Measurements from ENCODE around the gene GSTM1. TPM values are rescaled to one million over a fixed set of nuclear protein-coding genes. Genes with fewer than 3 reads are reported as not detected.

The GSTM1 gene
- total and polyA plus RNA-seq, 2 of the 8 experiments (the other 6 are each of a cell fraction or from before 2014, with no cell fraction given): 16.7 to 42.5 TPM

DNA sequence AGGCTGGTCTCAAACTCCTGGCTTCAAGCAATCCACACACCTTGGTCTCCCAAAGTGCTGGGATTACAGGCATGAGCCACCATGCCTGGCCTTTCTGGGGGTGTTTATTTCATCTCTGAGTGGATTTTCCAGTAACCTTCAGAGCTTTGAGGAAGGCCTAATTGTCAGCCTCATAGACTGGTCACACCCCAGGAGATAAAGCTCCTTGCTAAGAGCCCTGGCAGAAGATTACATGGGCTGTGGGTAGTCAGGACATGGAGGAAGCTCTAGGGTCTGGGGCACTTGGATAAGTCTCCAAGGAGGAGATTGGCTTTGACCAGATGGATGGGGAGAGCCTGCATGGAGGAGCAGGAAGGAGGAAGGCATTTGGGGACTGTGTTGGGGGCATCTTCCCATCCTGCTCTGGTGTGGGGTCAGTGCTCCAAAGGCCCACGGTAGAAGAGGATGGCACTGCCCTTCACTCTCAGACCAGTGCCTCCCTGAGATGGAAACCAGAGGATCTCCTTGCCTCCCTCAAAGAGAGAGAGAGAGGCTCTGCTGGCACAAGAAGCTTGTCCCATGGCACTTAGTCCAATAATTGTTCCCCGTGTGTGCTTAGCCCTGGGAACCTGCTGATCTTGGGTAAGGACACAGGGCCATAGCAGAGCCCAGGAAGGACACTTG, 46.4 kb upstream of the GSTM1 start (continued):
- TF ChIP-seq CTCF (IDR thresholded peaks at IDR 0.05; ENCODE audit: control extremely low read depth in 1 of 3, insufficient read depth in 1 of 3, low read depth in 1 of 3, low read length in 3 of 3): no peak
- no peak for TF ChIP-seq CBX8 (IDR thresholded peaks at IDR 0.05; ENCODE audit: borderline replicate concordance, low read depth, low read length)
- TF ChIP-seq TCF12 (IDR thresholded peaks at IDR 0.05; ENCODE audit: low read depth, low read length): no peak
- TF ChIP-seq, protein P1, sequence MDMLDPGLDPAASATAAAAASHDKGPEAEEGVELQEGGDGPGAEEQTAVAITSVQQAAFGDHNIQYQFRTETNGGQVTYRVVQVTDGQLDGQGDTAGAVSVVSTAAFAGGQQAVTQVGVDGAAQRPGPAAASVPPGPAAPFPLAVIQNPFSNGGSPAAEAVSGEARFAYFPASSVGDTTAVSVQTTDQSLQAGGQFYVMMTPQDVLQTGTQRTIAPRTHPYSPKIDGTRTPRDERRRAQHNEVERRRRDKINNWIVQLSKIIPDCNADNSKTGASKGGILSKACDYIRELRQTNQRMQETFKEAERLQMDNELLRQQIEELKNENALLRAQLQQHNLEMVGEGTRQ (IDR thresholded peaks at IDR 0.05; ENCODE audit: low read length): no peak
